Measurements from ENCODE around the gene RNF112.
"Not testable (repeated sequence)": the region's sequence is repeated elsewhere in the genome, so short reads cannot be mapped to it uniquely, and the experiment has no call there.

The RNF112 gene

DNA sequence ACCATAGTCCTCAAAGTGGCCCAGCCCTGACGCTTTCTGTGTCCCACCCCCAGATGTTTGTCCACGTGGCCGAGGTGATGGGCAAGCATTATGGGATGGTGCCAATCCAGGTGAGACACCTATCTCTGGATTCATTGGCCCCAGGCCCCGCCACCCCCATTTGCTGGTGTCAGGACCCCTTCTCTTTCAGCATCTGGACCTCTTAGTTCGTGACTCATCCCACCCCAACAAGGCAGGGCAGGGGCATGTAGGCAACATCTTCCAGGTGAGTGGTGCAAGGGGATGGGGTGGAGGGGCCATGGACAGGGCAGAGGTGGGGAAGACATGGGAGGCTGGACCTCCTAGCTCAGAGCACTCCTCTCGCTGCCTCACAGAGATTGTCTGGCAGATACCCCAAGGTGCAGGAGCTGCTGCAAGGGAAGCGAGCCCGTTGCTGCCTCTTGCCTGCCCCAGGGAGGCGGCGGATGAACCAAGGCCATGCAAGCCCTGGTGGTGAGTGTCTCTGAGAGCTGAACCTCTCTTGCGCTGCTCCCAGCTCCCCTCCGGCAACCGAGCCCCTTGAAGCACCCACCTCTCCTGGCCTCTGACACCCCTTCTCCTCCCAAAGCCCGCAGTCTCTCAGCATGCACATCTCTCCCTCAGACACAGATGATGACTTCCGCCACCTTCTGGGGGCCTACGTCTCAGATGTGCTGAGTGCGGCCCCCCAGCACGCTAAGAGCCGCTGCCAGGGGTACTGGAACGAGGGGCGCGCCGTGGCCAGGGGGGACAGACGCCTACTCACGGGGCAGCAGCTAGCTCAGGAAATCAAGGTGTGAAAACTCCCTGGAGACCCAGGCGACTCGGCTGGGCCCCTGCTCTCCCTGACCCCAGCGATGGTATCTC, 3.6 kb downstream of the RNF112 start:
- DNase-seq (ENCODE audit: low read depth): no peak

DNA sequence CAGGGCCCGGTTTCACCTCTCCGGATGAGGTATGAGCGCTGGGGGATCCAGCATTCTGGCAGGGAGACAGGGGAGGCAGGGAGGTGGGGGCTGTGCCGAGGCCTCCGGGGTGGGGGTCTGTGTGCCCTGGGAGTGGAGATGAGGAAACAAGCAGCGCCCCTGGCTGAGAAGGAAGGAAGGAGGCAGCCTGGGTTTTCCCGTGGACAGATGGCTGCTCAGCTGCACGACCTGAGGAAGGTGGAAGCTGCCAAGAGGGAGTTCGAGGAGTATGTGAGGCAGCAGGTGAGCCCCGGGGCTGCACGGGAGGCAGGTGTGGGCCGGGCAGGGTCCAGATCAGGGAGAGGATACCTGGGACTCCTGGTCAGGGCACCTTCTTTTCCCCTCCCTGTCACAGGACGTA, 4.3 kb downstream of the RNF112 start:
- DNase-seq (ENCODE audit: low read depth): no peak

DNA sequence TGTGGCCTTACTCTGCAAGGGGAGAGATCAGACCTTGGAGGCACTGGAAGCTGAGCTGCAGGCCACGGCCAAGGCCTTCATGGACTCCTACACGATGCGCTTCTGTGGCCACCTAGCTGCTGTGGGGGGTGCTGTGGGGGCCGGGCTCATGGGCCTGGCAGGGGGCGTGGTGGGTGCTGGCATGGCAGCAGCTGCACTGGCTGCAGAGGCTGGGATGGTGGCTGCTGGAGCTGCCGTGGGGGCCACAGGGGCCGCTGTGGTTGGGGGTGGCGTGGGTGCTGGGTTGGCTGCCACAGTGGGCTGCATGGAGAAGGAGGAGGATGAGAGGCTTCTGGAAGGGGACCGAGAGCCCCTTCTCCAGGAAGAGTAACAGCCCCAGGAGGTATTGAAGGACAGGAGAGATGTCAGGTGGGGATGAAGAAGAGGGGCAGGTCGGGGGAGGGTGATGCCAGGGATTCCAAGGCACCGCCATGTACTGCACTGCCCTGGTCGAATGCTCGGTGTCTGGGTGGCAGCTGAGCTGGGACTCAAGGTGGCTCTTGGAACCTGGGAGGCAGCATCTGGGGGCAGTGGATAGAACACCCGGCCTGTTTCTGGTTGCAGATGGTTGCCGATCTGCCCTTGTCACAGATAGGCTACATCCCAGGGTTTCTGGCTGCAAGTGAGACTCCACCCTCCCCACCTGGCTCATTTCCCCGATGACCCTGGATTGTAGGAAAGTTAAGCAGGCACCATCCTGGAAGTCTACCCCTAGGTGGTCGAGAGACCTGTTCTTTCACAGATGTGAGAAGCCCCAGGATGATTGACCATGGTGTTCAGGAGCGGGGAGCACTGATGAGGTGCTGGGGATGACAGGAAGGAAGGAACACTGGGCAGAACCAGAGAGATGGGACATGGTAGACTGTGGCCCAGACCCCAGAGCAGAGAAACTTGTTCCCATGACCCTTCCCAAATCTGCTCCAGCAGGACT, 5.1 kb downstream of the RNF112 start:
- no peak for DNase-seq (ENCODE audit: low read depth)

DNA sequence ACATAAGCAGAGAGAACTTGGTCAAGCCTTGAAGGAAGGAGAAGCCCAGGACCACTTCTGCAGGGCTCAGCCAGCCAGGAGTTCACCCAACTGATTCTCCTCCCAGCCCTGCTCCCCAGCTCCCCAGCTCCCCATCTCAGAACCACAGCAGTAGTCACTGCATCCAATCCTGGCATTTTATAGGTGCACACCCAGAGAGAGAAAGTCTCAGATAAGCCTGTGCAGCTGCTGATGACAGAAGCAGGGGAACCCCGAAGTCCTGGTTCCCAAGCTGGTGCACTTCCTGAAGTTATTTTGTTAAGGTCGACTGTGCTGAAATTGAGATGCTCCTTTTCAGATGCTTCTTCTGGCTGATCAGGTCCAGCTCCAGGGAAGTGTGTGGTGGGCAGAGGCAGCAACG, 6.6 kb downstream of the RNF112 start:
- no peak for DNase-seq (ENCODE audit: low read depth)

DNA sequence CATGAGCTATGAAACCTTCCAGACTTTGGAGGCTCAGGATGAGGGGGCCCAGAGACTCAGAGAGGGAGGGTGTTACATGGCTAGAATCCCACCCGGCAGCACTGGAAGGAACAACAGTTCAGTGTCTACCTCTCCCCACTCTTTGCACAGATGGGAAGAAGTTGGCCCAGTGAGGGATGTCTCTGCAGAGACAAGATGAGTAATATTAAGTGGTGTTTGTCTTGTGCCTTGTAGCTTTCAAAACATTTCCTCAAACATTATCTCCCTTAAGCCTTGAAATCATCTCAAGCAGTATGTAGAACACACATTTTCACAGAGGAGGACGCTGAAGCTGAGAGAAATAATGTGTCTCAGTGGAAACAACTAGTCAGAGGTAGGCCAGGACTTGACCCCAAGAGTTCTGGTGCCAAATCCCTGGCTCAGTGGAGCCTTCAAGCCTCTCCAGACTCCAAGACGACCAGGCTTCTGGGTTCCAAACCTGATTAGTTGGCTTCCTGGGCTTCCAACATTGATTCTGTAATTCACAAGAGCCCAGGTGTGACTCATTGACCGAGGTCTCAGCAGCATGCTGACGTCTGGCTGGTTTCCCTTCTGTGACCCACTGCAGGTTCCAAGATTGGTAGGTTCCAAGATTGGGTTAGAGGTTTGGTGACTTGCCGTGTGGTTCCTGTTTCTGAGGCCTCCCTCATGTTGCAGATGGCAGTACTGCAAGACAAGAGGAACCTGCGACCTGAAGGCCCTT, 7.4 kb downstream of the RNF112 start:
- DNase-seq (ENCODE audit: low read depth): no peak

DNA sequence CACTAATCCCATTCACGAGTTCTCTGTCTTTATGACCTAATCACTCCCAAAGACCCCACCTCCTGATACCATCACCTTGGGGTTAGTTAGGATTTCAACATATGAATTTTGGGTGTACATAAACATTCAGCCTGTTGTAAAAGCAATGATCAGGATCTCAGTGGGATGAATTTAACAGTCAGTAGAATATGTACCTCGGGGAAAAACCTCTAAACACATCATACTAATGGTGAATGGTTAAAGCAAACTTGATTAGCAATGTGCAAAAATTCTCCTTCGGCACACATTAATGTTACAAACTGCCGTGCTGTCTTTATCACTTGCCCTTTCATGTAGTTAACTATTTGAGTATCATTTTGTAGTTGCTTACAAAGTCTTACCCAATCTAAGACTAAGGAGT, 10.2 kb downstream of the RNF112 start:
- no peak for DNase-seq (ENCODE audit: low read depth)

DNA sequence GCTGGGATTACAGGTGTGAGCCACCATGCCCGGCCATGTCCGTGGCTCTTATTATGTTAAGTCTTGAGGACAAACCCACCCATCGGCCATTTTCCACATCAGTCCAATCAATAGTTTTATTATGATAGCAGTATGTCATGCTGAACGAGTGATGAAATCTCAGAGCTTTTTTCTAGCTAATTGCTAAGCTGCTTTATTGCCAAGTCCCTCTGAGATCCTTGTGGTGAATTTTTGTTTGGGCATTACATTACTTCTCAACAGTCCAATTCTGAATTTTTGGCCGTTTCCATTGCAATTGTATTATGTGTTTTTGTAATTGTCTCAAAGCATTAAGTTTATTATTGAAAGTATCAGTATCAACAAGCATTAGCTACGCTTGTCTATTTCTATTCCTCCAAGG, 10.9 kb downstream of the RNF112 start:
- no peak for DNase-seq (ENCODE audit: low read depth)

DNA sequence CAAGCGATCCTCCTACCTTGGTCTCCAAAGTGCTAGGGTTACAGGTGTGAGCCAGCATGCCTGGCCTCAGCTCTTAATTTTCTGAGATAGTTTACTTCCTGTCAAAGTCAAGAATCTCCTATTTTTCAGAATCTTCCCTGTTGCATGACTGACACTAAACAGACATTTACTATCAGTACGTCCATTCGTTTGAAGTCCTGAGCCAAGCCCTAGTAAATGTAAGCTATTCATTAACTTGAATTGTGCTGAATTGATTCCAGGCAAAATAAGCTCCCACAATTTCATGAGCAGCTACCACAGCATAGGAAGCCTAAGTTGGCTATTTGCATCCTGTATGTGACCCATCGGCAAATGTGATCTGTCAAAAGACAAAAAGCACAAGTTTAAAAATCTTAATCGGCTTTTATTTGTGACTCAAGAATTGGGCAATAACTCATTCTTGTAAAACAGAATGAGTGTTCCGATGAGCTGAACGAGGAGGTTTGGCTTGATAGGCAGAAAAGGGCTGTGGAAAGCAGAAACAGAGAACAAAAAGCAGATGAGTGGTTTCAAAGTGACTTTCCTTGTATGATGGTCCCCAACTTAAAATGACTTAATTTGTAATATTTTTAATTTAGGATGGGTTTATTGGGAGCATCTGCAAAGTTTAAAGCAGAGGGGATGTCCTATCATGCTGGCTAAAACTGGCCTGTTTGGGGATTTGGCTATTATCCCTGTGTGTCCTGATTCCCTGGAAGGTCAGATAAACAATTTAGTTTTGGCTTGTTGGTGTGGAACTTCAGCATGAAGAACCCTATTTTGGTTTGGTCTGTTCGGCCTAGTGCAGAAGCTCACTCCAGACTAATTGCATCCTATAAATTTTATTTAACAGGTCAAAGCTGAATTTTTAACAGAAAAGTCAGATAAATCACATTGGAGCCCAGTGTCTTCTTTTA, 14.2 kb downstream of the RNF112 start:
- no peak for DNase-seq (ENCODE audit: low read depth)

DNA sequence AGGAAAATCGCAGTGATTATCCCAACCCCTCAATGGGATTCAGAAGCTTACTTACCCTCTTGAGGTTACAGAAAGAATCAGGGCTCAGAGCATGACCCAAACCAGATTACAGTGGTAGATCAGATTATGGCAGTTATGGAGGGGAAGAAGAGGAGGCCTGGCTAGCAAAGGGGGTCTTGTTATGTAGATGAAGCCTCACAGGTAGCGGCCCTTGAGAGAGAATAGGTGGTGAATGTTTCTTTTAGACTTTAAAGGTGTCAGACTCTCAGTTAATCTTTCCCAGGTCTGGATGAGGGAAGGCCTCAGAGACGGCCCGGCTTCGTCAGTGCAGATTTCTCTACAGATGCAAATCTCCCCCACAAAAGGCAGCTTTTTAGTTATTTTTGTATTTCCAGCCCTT, 15.6 kb downstream of the RNF112 start:
- DNase-seq (ENCODE audit: low read depth): no peak

DNA sequence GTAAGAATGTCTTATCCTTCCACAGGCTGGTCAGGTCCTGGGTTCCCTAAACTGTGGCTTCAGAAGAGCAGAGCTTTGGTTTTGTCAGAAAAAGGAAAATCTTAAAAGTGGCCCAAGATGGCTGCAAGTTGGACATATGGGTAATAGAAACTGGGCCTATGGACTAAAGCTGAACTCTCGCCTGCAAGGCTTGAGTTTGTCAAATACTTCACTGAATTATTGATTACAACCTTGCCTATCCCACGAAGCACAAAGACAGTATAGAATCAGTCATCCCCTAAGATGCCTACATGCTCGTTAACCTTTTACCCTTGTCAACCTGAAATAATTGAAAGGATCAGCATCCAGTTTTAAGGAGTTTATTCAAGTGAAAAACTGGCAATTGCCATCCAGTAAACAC, 20.7 kb downstream of the RNF112 start:
- no peak for DNase-seq (ENCODE audit: low read depth)

DNA sequence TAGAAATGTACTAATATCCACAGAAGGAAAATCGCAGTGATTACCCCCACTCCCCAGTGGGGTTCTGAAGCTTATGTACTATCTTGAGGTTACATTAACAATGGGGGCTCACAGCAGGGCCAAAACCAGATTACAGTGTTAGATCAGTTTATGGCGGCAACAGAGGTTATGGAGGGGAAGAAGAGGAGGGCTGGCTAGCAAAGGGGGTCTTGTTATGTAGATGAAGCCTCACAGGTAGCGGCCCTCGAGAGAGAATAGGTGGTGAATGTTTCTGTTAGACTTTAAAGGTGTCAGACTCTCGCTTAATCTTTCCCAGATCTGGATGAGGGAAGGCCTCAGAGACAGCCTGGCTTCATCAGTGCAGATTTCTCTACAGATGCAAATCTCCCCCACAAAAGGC, 22.2 kb downstream of the RNF112 start:
- no peak for DNase-seq (ENCODE audit: low read depth)

DNA sequence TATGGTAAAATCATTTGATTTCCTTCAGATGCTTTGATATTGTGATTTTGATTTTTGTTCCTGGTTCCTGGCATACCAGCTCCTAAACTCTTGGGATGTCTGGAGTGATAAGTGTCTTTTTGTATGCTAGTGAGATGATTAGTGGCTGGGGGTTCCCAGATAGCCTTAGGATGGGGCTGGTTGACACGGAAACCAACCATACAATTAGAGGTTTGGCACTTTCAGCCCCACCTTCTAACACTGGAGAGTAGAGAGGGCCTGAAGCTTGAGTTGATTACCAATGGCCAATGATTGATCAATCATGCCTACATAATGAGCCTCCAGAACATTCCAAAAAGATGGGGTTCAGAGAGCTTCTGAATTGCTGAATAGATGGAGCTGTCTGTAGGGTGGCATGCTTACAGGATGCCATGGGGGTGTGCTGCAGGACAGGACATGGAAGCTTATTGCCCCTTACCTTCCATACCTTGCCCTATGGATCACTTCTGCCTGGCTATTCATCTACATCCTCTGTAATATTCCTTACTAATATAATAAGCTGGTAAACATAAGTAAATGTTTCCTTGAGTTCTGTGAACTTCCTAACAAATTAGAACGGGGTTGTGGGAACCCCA, 22.8 kb downstream of the RNF112 start:
- DNase-seq (ENCODE audit: low read depth): no peak

DNA sequence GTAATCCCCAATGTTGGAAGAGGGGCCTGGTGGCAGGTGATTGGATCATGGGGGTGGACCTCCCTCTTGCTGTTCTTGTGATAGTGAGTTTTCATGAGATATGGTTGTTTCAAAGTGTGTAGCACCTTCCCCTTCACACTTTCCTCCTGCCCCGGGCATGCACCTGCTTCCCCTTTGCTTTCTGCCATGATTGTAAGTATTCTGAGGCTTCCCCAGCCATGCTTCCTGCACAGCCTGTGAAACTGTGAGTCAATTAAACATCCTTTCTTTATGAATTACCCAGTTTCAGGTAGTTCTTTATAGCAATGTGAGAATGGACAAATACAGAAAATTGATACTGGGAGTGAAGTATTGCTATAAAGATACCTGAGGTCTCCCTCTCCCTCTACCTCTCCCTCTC, 29.4 kb downstream of the RNF112 start:
- no peak for DNase-seq (ENCODE audit: low read depth)

DNA sequence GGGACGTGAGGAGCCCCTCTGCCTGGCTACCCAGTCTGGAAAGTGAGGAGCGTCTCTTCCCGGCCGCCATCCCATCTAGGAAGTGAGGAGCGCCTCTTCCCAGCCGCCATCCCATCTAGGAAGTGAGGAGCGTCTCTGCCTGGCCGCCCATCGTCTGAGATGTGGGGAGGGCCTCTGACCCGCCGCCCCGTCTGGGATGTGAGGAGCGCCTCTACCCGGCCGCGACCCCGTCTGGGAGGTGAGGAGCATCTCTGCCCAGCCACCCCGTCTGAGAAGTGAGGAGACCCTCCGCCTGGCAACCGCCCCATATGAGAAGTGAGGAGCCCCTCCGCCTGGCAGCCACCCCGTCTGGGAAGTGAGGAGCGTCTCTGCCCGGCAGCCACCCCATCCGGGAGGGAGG, 30.3 kb downstream of the RNF112 start:
- DNase-seq (ENCODE audit: low read depth): not testable (repeated sequence)

DNA sequence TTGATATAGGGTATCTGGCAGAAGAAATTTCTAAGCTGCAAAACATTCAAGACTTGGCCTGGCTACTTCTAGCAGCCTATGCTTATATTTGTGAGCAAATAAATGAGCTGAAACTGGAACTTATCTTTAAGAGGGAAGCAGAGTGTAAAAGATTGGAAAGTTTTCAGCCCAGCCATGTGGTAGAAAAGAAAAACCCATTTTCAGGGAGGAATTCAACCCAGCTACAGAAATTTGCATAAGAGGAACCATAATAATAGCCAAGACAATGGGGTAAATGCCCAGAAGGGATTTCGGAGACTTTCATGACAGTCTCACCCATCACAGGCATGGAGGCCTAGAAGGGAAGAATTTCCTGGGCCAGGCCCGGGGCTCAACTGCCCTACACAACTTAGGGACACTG, 31.7 kb downstream of the RNF112 start:
- no peak for DNase-seq (ENCODE audit: low read depth)

DNA sequence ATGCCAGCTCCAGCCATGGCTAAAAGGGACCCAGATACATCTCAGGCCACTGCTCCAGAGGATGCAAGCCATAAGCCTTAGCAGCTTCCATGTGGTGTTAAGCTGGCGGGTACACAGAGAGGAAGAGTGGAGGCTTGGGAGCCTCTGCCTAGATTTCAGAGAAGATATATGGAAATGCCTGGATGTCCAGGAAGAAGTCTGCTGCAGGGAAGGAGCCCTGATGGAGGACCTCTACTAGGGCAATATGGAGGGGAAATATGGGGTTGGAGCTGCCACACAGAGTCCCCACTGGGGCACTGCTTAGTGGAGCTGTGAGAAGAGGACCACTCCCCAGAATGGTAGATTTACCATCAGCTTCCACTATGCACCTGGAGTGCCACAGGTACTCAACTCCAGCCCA, 32.1 kb downstream of the RNF112 start:
- DNase-seq (ENCODE audit: low read depth): no peak

DNA sequence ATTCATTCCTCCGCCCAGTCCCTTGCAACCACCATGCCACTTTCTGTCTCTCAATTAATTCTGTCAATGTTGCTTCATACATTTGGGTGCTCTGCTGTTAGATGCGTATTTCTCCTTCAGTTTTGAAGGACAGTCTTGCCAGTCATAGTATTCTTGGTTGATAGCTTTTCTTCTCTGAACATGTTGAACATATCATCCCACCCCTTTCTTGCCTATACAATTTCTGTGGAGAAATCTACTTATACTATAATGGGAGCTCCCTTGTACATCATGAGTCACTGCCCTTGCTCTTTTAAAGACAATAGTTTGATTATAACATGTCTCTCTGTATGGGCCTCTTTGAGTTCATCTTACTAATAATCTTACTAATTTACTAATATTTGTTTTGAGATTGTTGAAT, 34.1 kb downstream of the RNF112 start:
- DNase-seq (ENCODE audit: low read depth): no peak

DNA sequence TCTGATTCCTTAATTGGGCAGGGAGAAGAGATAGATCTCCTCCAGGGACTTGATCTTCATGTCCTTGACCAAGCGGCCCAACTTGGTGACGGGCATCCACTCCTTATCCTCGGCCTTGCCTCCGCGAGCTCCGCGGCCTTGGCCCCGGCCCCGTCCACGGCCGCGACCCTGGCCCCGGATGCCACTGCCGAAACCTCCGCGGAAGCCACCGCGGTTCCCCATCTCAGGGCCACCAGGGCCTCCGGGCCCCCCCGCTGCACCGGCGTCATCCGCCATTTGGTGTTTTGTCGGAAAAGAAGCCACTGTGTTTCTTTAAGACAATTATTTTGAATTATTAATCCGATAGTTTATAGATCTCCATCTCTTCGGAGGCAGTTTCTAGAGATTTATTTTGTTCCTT, 35.5 kb downstream of the RNF112 start:
- DNase-seq (ENCODE audit: low read depth): not testable (repeated sequence)

DNA sequence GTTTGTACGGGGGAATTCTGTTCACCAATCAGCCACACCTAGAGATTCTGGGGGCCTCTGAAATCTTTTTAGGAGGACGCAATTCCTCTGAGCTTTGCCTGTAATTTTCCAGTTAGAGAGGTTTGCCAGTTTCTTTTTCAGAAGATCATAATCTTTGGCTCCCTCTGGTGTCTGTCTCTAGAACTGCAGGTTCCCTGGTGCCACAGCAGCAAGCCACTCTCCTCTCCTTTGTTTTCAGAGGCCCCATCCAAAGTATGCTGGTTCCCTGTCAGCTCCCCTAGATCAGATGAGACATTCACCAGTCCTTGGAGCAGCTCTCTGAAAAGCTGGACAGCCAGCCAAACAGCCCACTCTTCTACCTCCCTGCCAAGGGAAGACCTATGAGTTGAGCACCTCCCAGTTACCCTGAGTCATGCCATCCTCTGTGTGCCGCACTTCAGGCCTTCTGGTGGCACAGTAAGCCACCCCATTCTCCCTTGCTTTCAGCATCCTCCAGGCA, 36.1 kb downstream of the RNF112 start:
- DNase-seq (ENCODE audit: low read depth): peak; percentile 64

Measured in stimulated activated CD8-positive, alpha-beta memory T cell treated with anti-CD3 and anti-CD28 coated beads, Interleukin-15, amount 100 ng/mL, for 1 hour (primary cell).